Activated CD4-positive, CD25-positive, alpha-beta regulatory T cell treated with anti-CD3 and anti-CD28 coated beads, Interleukin-2, amount 50 U/mL, for 16 hours (primary cell): ENCODE measurements around the gene ZNF41.
"Not testable (repeated sequence)": the region's sequence is repeated elsewhere in the genome, so short reads cannot be mapped to it uniquely, and the experiment has no call there.

Experiments used
- DNase-seq: peaks from one replicate; pipeline ENCODE4 v3.0.0-alpha.2; 2020; ENCODE audit warnings: low read depth, low spot score

ZNF41 gene

DNA sequence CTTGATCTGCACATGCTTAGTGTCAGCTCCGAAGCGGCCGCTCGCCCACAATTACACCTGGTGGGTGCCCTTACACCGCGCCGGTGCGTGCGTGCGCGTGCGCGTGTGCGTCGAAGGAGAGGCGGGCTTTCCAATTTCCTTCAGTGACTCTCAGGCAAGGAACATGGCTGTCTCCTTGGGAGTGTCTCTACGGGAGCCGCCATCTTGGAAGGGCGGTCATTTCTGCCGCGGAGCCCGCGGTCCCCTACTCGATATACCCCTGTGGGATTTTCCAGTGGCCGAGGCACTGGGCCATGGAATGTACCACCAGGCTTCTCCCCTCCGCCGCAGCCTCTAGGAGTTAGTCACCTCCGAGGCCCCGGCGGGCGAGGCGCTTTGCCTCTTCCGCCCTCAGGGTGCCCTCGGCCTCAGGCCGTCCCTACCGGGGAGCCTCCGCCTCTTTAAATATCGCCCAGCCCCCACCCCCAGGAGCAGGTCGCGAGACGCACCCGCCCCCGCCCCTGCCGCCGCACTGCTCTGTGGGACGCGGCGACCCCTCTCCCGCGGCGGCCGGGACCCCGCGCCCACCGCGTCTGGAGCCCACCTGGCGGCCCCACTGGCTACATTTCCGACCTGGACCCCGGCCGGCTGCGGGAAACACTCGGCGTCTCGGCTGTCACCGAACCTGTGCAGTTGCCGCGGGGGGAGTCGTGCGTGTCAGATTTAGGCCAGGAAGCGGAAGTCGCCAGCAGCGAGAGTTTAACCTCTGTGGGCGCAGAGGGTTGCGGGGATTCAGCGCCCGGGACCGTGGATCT is at the start of gene ZNF41:
Gene ZNF41, minus strand, starts transcription at position 711 of the 794 bp plus-strand sequence. CDS start 15,741 bp downstream, outside the sequence.
- peak; percentile 57 for DNase-seq

DNA sequence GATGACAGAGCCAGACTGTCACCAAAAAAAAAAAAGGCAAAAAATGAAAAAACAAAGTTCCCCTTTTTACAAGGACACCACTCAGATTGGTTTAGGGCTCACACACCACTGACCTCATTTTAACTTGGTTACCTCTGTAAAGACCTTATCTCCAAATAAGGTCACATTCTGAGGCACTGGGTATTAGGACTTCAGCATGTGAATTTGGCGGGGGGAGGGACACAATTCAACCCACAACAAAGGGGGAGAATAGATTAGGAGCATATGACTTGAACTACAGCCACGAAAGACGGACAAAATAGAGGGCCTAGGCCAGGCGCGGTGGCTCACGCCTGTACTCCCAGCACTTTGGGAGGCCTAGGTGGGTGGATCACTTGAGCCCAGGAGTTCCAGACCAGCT is 47.0 kb upstream of the ZNF41 start:
- DNase-seq: no peak

DNA sequence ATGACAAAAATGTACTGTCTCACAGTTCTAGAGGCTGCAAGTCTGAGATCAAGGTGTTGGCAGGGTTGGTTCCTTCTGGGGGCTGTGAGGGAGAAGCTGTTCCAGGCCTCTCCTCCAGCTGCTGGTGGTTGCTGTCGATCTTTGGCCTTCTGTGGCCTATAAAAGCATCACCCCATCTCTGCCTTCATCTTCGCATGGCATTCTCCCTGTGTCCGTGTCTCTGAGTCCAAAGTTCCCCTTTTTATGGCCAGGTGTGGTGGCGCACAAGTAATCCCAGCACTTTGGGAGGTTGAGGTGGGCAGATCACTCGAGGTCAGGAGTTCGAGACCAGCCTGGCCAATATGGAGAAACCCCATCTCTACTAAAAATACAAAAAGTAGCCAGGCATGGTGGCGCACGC is 46.5 kb upstream of the ZNF41 start:
- no peak for DNase-seq

DNA sequence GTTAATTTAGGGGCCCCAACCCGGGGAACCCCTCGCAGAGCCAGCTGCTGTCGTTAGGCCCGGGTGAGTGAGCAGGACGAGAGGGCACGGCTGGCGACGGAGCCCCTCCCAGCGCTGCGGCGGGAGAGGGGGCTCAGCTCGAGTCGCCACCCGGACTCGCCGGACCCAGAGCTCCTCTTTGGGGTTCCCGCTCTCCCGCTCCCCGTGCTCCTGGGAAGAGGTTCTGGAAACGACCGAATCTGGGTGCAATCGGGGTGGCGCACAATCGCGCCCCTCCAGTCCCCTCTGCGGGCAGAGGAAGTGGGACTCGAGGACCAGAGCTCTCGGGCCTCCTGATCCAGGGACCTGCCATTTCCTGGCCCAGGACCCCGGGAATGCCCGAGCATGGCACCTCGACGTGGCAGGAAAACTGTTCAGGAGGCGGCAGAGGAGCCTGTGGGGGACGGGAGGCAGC is 40.7 kb upstream of the ZNF41 start:
- DNase-seq: no peak

DNA sequence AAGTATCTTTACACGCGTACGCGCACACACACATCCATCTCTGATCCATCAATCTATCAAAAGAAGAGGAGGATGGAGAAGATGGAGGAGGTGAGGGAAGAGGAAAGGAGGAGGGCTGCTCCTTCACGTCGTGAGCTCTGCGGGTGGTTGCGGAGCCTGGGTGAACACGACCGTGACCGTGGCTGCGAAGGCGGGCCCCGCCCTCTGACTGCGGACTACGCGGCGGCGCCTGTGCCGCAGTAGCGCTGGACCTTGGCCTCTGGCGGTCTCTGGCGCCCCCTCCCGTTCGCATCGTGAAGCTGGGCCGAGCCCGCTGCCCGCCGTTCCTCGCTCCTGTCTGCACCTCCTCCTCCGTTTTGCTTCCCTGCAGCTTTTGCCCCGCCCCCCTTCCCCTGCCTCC is 40.3 kb upstream of the ZNF41 start:
- peak; percentile 55 for DNase-seq

- DNase-seq: no peak
Measured at GRCh38 chrX:47518144-47518543, 35.1 kb upstream of the ZNF41 start.

GRCh38 chrX:47515941-47516665 is 33.1 kb upstream of the ZNF41 start:
- no peak for DNase-seq

GRCh38 chrX:47514533-47515235 is 31.7 kb upstream of the ZNF41 start:
- DNase-seq: no peak

GRCh38 chrX:47513034-47513965 is 30.3 kb upstream of the ZNF41 start:
- DNase-seq: not testable (repeated sequence)

DNA sequence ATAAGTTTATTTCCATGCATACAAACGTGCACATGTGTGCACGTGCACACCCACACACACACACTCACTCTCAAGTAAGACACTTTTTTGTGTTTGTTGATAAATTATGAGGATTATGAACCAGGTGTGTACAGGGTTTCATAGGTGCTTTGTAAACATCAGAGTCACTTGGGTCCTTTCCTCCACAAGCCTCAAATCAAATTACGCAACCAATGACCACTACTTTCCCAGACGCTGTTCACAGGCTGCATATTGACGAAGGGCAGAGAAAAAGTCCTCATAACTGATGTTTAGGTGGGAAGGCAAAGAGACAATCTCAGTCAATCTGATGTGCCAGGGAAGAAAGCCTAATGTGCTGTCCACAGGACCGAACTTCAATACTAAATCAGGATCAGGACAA is 29.4 kb upstream of the ZNF41 start:
- DNase-seq: not testable (repeated sequence)

DNA sequence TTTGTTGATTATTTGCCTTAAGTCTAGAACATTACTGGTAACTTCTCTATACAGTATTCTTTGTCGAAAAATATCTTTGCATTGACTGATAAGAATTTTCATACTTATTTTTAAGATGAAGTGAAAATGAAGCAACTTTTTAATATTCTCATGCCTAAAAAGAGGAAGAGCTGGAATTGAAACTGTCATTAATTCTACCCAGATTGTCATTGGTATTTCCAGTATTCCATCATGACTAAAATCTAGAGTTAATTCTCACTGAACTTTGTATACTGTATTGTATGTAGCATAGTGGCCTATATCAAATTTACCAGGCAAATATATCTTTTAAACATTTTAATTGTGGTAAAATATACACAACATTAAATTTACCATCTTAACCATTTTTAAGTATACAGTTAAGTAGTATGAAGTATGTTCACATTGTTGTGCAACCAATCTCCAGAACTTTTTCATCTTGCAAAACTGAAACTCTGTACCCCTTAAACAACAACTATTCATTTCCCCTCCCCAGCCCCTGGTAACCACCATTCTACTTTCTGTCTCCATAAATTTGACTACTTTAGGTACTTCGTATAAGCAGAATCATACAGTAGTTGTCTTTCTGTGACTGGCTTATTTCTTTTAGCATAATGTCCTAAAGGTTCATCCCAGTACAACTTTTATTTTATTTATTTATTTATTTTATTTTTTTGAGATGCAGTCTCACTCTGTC is 24.3 kb upstream of the ZNF41 start:
- no peak for DNase-seq

DNA sequence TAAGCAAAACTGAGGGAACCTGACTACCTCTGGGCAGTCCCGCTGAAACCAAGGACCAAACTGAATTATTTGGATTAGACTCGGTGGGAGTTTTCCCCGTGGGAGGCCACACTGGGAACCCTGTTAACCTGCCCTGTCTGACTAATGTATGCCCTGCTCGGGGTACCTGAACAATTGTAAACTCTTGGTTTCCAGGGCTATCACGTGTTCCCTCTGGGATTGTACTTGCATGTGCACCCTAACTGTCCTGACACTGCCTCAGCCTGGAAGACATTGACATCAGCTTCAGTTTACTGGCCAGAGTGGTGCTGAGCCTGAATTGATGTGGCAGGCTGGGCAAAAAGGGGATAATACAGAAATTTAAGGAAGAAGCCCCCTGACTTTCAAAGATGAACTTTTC is 20.1 kb upstream of the ZNF41 start:
- no peak for DNase-seq

DNA sequence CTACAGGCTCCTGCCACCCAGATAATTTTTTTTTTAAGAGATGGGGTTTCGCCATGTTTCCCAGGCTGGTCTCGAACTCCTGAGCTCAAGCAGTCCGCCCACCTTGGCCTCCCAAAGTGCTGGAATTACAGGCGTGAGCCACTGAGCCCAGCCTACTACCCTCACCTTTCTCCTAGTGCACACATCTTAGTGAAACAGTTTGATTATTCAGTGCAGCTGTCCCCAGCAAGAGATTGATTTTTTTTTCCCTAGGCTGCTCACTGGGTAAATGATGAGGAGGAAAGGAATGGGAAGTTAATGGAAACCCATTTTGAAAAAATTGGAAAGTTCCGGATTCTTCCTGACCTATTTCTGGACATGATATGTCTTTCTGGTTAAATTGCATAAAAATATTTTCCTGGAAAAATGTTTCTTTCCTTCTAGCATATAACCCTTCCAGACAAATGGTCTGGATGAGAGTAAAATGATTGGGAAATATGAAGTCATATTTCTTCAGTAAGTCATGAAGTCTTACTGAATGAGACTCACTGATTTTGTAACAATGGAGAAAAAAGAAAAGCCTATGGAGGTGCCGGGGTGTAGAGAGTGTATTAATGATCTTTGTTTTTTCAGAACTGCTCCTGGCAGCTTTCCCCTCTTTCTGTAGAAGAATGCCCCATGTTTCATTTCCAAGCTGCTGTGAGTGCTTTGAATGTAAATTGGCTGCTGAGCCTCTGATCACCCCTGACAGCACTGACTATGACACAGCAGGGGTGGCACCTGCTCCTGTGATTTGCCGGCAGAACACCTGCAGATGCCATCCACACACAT is 19.5 kb upstream of the ZNF41 start:
- no peak for DNase-seq

DNA sequence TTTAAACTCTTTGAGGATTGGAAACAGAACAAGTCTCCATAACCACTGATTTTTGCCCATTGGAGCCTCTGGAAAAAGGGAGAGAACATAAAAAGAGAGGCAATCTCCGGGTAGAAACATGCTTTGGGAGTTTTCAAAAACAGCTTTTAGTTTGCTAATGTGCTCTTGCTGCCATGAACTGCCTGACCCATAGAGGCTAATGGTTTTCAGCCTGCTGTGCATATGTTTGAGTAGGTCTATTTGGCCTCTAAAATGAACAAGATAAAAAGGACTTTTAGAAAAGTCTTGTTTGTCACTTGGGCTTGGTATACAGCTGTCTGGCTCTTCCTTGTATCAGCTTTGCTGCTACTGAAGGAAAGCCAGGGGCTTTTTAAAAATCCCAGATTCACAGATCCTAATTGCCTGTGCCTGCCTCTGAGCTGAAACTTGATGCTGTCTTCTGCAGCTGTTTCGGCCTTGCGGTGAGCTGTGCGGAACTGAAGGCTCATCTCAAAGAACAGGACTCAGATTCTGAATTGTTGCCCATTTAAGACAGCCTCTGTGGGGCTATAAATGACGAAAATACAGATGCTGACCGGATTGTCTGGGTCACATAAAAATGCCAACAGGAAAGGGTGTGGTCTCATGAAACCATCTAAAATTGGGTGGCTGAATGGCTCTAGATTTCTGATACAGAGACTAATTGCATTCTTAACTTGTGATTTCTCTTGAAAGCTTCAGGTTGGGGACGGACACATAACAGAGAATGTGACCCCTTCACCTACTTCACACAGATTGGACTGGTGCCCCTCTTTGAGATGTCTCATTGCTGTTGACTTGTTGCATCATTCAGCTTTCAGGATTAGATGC is 18.4 kb upstream of the ZNF41 start:
- no peak for DNase-seq

GRCh38 chrX:47500554-47500953 is 17.5 kb upstream of the ZNF41 start:
- DNase-seq: no peak

- DNase-seq: no peak
Measured at GRCh38 chrX:47499293-47499692, 16.3 kb upstream of the ZNF41 start.

GRCh38 chrX:47498411-47498810 is 15.4 kb upstream of the ZNF41 start:
- DNase-seq: no peak

GRCh38 chrX:47497271-47497888 is 14.4 kb upstream of the ZNF41 start:
- no peak for DNase-seq
